HG03108 (cell line): ENCODE measurements around the gene MICAL3.

Source experiments
- ATAC-seq: cut with Tn5 transposase; IDR thresholded peaks from one replicate; pipeline ENCODE4 v1.9.1; 2021; ENCODE audit warnings: moderate library complexity; ENCODE audit not compliant: unreplicated experiment

MICAL3 gene

GRCh38 chr22:17823964-17824363 lies 200.4 kb downstream of the MICAL3 start:
- no peak for ATAC-seq

- no peak for ATAC-seq
These were observed 201.1 kb downstream of the MICAL3 start for GRCh38 chr22:17823226-17823625.

DNA sequence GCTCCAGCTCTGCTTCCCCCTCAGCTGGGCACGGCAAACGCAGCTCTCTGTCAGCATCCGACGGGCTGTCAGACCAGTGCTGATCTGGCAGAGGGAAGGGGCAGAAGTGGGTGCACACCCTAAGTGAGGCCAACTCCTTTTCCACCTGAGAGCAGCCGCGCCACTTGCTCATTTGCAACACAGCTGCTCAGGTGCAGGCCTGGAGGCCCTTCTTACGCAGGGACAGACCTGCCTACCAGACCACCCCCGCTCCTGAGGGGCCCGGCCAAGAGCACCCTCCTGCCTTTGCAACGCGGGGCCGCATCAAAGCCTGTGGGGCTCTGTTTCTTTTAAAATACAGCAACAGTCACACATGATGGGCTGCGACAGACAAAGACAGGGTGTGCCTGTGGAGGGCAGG lies 202.3 kb downstream of the MICAL3 start:
- no peak for ATAC-seq

GRCh38 chr22:17820879-17821439 lies 203.4 kb downstream of the MICAL3 start:
- no peak for ATAC-seq

DNA sequence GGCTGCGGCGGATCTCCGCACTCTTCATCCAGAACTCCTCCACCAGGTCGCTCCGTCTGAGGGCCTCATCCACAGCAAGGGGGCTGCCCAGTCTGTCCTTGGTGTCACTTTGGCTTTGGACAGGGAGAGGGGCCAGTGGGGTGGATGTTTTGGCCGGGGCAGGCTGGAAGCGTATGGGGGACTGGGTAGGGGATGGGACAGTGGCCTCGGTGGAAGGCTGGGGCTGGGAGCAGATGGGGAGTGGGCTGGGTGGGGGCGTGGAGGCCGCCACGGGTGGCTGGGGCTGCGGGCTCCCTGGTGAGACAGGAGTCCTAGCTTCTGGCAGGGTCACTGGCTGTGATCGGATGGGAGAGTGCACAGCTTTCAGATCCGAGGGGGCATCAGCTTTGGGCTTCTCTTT lies 205.7 kb downstream of the MICAL3 start:
- no peak for ATAC-seq

DNA sequence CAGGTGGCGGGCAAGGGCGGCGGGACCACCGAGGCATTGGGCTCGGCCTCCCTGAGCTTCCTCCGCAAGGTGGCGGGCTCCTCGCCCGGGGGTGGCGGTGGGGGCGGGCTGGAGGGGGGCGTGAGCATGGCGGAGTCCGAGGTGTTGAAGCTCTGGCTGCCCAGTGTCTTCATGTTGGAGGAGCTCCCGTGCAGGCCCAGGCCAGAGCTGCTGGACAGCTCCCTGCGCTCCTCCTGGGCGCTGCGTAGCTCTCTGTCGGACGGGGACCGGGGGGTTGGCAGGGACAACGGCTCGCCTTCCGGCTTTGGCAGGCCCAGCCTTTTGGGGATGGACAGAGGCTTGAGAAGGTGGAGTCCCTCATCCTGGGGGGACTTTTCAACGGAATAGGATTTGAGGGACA lies 206.2 kb downstream of the MICAL3 start:
- ATAC-seq = no peak

DNA sequence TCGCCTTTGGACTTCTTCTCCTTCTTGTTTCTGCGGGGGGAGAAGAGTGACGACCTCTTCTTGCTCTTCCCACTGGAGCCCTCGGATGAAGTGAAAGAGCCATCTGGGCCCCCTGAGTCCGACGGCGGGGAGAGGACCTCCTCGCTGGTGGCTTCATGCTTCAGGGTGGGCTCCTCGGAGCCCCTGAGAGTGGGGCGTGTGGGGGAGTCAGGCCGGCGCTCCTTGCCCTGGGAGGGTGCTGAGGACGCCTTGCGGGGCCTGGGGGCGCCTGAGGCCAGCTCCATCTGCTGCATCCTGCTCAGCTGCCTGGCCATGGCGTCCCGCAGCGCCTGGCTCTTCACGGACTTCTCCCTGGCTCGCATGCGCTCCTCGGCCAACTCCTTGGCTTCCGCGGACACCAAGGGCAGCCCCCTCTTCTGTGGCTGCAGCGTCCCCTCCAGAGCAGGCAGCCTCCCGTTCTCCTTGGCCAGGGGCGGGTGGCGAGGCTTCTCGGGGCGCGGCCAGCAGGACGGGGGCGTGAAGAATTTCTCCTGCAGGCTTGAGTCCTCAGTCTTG lies 206.8 kb downstream of the MICAL3 start:
- no peak for ATAC-seq

DNA sequence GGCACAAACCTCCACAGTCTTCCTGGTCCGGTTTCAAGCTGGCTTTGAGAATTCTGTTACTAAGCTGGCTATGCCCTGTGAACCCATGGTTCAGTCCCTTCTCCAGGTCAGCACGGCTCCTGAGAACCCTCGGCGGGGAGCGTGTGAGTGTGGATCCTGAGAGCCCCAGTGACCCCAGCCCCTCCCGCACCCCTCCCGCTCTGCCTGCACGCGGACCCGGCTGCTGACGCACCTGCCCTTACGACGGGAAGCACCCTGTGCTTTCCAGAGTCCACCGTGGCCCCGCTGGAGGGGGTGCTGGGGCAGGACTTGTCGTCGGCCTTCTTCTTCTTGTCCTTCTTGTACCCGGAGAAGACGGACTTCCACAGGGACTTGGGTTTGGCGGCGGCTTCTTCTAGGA lies 207.3 kb downstream of the MICAL3 start:
- no peak for ATAC-seq

DNA sequence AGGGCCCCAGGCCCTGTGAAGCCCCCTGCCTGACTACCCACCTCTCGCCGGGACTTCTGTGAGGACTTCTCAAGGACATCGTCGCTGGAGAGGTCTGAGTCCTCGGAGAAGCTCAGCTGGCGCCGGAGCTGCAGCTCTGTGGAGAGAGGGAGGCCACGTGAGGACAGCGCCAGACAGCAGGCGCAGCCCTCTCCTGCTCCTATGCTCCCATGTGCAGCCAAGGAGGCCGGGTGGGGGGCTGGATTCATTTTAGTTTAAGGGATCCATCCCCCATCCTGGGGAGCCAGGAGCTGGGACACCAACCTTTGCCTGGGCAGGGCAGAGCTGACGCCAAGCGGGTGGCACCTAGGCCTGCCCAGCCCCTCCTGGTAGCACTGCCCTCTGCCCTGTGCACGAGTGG lies 207.7 kb downstream of the MICAL3 start:
- no peak for ATAC-seq

GRCh38 chr22:17815703-17816254 lies 208.6 kb downstream of the MICAL3 start:
- no peak for ATAC-seq

GRCh38 chr22:17814830-17815229 lies 209.5 kb downstream of the MICAL3 start:
- ATAC-seq = no peak

- ATAC-seq = no peak
These were observed 210.3 kb downstream of the MICAL3 start for GRCh38 chr22:17814084-17814483.

DNA sequence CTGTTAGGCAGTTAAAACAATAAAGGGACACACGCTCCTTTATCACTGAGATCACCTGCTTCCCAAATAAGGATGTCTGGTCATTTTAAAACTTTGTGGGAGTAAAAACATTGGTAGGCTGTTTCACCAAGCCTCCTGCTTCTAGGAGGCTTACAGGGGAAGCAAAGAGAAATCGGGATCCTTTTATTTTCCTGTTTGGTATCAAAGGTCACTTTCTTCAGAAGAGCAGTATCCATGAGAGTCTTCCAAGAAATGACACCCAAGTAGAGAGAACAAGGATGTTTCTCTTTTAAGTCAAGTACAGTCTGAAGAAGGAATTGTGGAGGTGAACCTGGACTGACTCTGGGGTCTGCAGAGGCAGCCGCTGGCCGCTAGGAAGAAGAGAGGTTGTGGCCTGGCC lies 213.2 kb downstream of the MICAL3 start:
- no peak for ATAC-seq

GRCh38 chr22:17810570-17811116 lies 213.7 kb downstream of the MICAL3 start:
- ATAC-seq = no peak

DNA sequence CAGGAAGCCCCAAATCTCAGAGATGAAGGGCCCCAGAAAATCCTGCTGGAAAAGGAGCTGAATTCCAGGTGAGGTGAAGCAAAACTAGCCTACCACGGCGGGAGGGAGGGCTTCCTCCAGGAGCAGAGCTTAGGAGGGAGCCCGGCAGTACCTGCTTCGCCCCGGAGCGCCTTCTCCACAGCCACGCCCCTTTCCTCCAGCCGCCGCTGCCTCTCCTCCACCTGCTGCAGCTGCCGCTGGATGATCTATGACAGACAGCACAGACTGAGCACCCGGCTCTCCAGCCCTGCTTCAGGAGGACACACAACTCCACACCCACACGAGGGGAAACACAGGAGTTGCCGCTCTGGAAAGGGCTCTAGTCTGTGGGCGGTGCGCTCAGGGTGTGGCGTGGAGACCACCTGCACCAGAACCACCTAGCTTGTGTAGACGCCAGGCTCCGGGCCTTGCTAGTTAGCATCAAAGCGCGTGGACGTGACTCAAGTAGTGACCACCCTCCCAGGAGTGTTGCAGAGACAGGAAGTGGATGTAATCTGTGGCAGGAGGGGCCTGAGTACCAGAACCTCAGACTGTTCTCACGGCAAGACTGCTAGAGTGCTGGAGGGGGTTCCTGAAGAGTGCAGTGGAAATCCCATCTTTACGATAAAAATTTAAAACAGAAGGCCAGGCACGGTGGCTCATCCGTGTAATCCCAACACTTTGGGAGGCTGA lies 215.5 kb downstream of the MICAL3 start:
- ATAC-seq = no peak

- ATAC-seq = no peak
These were observed 216.6 kb downstream of the MICAL3 start for GRCh38 chr22:17807578-17808410.

GRCh38 chr22:17807086-17807485 lies 217.3 kb downstream of the MICAL3 start:
- ATAC-seq = no peak

DNA sequence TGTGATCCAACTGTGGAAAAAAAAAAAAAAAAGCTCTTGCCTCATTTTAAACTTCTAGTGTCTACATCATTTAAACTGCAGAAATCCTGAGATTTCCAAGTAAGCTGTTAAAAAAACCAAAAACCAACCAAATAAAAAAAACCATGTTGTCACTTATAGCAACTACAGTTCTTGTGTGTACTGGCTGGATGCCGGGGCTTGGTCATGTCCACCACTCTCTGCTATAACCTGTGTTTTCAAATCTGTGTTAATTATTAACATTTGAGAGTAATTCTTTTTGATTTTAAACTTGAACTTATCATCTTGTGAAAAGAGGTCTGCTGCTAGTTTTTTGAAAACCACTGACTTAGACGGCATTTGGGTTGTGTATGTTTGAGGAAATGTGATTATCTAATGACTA lies 217.9 kb downstream of the MICAL3 start:
- ATAC-seq = no peak

- ATAC-seq = no peak
These were observed 219.9 kb downstream of the MICAL3 start for GRCh38 chr22:17804331-17805080.

DNA sequence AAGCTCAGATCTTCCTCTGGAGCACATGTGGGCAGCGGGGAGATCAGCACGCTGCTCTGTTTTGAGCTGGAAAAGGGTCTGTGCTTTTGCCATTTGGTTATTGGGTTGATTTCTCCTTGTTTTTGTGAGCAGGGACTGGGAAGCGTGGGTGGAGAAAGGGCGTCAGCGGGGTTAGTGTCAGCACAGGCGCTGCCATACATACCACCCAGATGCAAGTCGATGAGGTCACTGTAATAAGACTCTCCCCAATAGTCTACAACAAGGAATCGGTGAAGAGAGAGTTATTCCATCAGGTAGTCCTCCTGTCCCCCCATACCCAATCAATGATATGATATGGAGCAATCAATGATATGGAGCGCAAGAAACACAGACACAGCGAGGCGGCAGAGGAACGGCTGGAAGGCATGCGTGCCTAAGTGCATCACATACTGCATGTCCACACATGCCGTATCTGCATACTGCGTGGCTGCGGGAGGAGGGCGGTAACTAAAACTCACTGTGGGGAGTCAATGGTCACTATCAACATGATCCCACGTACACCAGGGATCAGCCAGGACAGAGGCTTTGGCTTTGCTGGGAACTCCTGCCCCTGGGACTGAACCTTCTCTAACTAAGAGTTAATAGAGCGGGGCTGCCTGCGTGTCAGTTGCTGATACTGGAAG lies 220.6 kb downstream of the MICAL3 start:
- ATAC-seq = no peak
